Ectodermal cell (in vitro differentiated cells): ENCODE data around the gene GSG1L.
"Not testable (repeated sequence)": the region's sequence is repeated elsewhere in the genome, so short reads cannot be mapped to it uniquely, and the experiment has no call there.

Source experiments
- H3K27ac ChIP-seq: 2 replicates; pipeline ENCODE4 v1.7.0; 2013; ENCODE audit warnings: mild to moderate bottlenecking, low read depth, low read length; ENCODE audit not compliant: insufficient read depth, poor library complexity, severe bottlenecking
- H3K27me3 ChIP-seq: 2 replicates; pipeline ENCODE4 v1.7.0; 2013; ENCODE audit warnings: mild to moderate bottlenecking, low read length; ENCODE audit not compliant: insufficient read depth, control insufficient read depth, poor library complexity, severe bottlenecking
- H3K36me3 ChIP-seq: one replicate; pipeline ENCODE4 v1.7.0; 2013; ENCODE audit warnings: low read length; ENCODE audit not compliant: control insufficient read depth, insufficient read depth
- H3K4me1 ChIP-seq: one replicate; pipeline ENCODE4 v1.7.0; 2013; ENCODE audit warnings: low read length; ENCODE audit not compliant: control insufficient read depth, insufficient read depth
- H3K4me3 ChIP-seq: 2 replicates; pipeline ENCODE4 v1.7.0; 2013; ENCODE audit warnings: low read depth, low read length, control low read depth; ENCODE audit not compliant: insufficient read depth
- H3K9me3 ChIP-seq: 2 replicates; pipeline ENCODE4 v1.7.0; 2013; ENCODE audit warnings: mild to moderate bottlenecking, low read length, moderate library complexity; ENCODE audit not compliant: control insufficient read depth
- WGBS, 2 experiments: methylation state at CpG; one replicate each; pipeline ENCODE4 v1.1.7; 2013; ENCODE audit warnings: missing lambda C conversion rate in 2 of 2; 5-methylcytosine and 5-hydroxymethylcytosine counted together

Gene GSG1L

GRCh38 chr16:27747946-27748345, 315.6 kb downstream of the GSG1L start:
- H3K27me3 ChIP-seq = no peaks in the 10 kb centered on the region
- whole genome bisulfite sequencing, 2 experiments = 94 to 95% methylated on average over 14 of the region's 14 CpGs
- H3K4me3 ChIP-seq = no peak overlapping the region
- no peaks in the 10 kb centered on the region for H3K36me3 ChIP-seq
- H3K27ac ChIP-seq = no peak overlapping the region
- H3K9me3 ChIP-seq = no peaks in the 10 kb centered on the region
- no peaks in the 10 kb centered on the region for H3K4me1 ChIP-seq

DNA sequence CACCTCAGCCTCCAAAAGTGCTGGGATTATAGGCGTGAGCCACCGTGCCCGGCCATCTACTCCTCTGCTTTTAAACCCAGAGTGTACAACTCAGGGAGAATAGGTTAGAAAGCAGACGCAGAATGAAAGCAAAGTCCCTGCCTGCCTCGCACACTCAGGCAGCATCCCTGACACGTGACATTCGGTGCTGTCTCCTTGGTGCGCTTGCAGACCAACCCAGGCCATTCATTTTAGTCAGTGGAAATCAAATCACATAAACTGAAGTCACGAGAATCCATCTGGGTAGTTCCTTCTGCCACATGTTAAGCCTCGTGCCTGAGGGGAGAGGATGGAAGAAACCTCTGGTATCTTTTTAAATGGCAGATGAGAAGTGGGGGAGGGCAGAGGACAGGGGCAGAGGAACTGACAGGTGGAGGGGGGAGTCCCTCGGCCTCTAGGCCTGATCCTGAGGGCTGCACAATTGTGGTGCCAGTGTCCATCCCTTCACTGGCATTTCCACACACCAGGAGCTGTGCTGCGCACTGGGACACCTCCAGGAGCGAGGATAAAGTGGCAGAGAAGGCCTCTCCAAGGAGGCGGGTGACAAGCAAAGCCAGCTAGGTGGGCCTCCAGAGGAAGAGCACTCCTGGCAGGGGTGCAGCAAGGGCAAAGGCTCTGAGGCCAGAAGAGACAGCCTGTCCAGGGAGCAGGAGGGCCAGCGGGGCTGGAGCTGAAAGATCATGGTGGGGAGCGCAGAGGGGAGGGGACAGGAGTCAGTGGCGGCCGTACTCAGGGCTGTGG, 317.2 kb downstream of the GSG1L start:
- no peaks in the 10 kb centered on the region for H3K9me3 ChIP-seq
- no peaks in the 10 kb centered on the region for H3K4me1 ChIP-seq
- H3K27me3 ChIP-seq = no peaks in the 10 kb centered on the region
- WGBS, 2 experiments = 92 to 94% methylated on average over 18 of the region's 18 CpGs
- H3K27ac ChIP-seq = no peak overlapping the region
- no peaks in the 10 kb centered on the region for H3K36me3 ChIP-seq
- no peak overlapping the region for H3K4me3 ChIP-seq

DNA sequence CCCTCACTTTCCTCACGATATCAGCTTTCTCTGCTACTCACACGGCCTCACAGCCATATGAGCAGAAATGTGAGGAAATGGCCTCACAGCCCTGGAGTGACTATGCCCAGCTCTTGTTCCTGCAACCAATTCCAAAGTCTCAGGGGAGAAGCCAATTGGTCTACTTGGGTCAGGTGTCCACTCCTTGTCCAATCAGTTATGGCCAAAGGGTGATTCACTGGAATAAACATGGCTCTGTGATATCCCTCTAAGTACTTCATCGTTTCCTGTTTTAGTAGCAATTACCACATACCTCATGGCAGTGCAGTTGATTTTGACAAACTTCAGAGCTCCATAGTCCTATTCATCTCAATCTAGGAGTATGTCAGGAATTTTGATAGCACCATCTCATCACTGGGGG, 318.2 kb downstream of the GSG1L start:
- H3K9me3 ChIP-seq = no peaks in the 10 kb centered on the region
- H3K4me1 ChIP-seq = no peaks in the 10 kb centered on the region
- H3K27ac ChIP-seq = no peak overlapping the region
- no peaks in the 10 kb centered on the region for H3K27me3 ChIP-seq
- WGBS, 2 experiments = 90 to 94% methylated on average over 3 of the region's 3 CpGs
- H3K4me3 ChIP-seq = no peak overlapping the region
- no peaks in the 10 kb centered on the region for H3K36me3 ChIP-seq

DNA sequence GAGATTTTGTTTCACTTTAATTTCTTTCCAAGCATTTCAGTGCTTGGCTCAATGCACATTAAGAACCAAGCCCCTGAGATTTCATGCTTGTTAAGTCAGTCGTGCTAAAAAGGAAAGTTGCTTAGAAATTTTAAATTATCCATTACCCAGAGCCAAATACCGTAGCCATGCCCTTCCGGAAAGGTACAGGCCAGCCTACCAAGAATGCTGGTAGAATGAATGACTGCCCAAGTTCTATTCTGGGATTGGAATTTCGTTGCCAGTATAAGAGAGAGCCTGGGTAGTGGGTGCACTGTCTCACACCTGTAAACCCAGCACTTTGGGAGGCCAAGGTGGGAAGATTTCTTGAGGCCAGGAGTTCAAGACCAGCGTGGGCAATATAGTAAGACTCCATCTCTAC, 319.6 kb downstream of the GSG1L start:
- 90 to 96% methylated on average over 5 of the region's 5 CpGs for WGBS, 2 experiments
- Histone ChIP-seq H3K27ac (no peak overlapping the region), H3K9me3 (no peaks in the 10 kb centered on the region), H3K4me3 (no peak overlapping the region), H3K4me1 (no peaks in the 10 kb centered on the region), H3K36me3 (no peaks in the 10 kb centered on the region), H3K27me3 (no peaks in the 10 kb centered on the region)

GRCh38 chr16:27743001-27743400, 320.5 kb downstream of the GSG1L start:
- H3K27me3 ChIP-seq, H3K9me3 ChIP-seq, H3K4me1 ChIP-seq, H3K36me3 ChIP-seq, H3K27ac ChIP-seq, H3K4me3 ChIP-seq: not testable (repeated sequence)
- 90 to 92% methylated on average over 2 to 3 of the region's 3 CpGs for WGBS, 2 experiments

DNA sequence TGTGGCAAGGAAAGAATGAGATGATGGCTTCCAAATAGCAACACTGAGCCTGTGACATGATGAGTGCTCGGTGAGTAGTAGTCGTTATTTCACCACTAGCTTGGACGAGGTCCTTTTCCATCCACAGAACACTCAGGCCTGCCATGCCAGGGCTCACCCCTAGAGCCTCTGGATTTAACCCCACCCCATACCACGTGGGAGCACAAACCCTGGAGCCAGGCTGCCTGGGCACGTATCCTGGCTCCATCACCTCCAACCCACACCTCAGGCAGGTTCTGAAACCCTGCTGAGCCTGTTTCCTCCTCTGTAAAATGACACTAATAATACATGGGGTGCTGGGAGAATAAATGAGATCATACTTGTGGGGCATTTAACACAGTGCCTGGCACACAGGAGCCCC, 321.2 kb downstream of the GSG1L start:
- WGBS, 2 experiments = 96% methylated on average over 5 of the region's 5 CpGs
- no peaks in the 10 kb centered on the region for H3K9me3 ChIP-seq
- no peaks in the 10 kb centered on the region for H3K27me3 ChIP-seq
- no peaks in the 10 kb centered on the region for H3K36me3 ChIP-seq
- no peak overlapping the region for H3K27ac ChIP-seq
- no peak overlapping the region for H3K4me3 ChIP-seq
- no peaks in the 10 kb centered on the region for H3K4me1 ChIP-seq

GRCh38 chr16:27740496-27741201, 322.9 kb downstream of the GSG1L start:
- no peak overlapping the region for H3K4me3 ChIP-seq
- H3K27ac ChIP-seq = no peak overlapping the region
- no peaks in the 10 kb centered on the region for H3K9me3 ChIP-seq
- H3K4me1 ChIP-seq = no peaks in the 10 kb centered on the region
- 85 to 89% methylated on average over 11 of the region's 11 CpGs for WGBS, 2 experiments
- H3K36me3 ChIP-seq = no peaks in the 10 kb centered on the region
- H3K27me3 ChIP-seq = no peaks in the 10 kb centered on the region

- H3K36me3 ChIP-seq = no peaks in the 10 kb centered on the region
- no peaks in the 10 kb centered on the region for H3K27me3 ChIP-seq
- H3K4me1 ChIP-seq = no peaks in the 10 kb centered on the region
- H3K9me3 ChIP-seq = no peaks in the 10 kb centered on the region
- WGBS, 2 experiments = 93 to 95% methylated on average over 17 of the region's 17 CpGs
- H3K27ac ChIP-seq = no peak overlapping the region
- no peak overlapping the region for H3K4me3 ChIP-seq
These were observed 323.7 kb downstream of the GSG1L start for GRCh38 chr16:27739606-27740357.

DNA sequence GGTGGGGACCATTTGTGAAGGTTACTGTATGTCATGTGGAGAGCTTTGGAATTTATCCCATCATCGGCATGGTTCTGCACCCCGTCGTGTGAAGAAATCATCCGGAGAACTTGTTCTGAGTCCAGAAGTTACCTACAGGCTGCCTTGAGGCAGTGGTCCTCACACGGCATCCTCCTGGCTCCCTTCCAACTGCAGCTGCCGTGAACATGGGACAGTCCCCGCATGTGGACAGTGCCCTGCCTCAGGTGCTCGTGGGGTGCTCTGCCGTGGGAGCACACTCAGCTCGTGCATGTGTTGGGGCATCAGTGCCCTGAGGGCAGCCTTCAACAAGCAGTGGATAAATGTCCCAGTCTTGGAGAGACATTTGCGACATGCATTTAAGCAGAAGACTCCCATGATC, 324.9 kb downstream of the GSG1L start:
- 95% methylated on average over 11 of the region's 11 CpGs for WGBS, 2 experiments
- Histone ChIP-seq H3K27me3 (no peaks in the 10 kb centered on the region), H3K9me3 (no peaks in the 10 kb centered on the region), H3K36me3 (no peaks in the 10 kb centered on the region), H3K27ac (no peak overlapping the region), H3K4me3 (no peak overlapping the region), H3K4me1 (no peaks in the 10 kb centered on the region)
